ENCODE measurements around the gene GTF2H2C_2.
"Not testable (repeated sequence)": the region's sequence is repeated elsewhere in the genome, so short reads cannot be mapped to it uniquely, and the experiment has no call there.

Gene GTF2H2C_2

DNA sequence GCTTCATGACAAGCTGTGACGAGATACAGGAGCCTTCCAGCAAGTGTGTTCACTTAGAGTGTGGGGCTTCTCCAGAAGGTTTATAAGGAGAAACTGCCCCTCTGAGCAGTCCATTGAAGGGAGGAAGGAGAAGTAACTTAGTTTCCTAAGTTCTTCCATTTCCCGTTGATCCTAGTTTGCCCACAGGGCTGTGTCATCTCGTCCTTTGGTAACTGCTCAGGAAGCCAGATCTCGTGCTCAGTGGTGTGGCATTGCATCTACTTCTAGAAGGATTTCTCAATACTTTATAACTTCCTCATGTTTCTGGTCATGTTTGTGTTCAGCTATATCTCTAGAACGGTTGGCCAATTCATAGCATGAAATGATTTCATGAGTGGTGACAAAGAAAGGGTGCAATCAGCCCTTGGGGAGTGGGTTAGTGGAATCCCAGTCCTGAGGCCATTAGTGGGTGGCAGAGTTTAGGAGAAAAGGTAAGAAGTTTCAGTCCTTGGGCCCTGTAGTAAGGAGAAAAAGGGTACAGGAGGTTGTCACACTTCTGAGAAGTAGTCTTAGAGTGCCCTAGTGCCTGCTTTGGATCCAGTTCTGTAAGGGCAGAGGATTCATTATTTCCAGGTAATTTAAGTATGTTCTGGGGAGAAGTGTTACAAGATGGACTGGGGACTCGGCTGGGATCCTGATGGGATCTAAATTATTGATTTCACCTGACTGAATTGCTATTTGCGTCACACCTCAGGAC lies 36.2 kb downstream of the GTF2H2C_2 start:
- H3K27me3 ChIP-seq (ENCODE audit: low read length); H3K36me3 ChIP-seq (ENCODE audit: low read depth, low read length); H3F3A ChIP-seq (ENCODE audit: low read length, unreplicated experiment); DNase-seq; CTCF ChIA-PET; H3K9me3 ChIP-seq (ENCODE audit: low read length); H3K27ac ChIP-seq (ENCODE audit: low read length); ATAC-seq; H3K4me3 ChIP-seq (ENCODE audit: low read length); H3K9ac ChIP-seq (ENCODE audit: low read length); H3K9me2 ChIP-seq (replicated peaks; ENCODE audit: low read length); H2AFZ ChIP-seq (ENCODE audit: low read length); H3K79me2 ChIP-seq (ENCODE audit: low read length); H4K20me1 ChIP-seq (ENCODE audit: low read length); H3K4me2 ChIP-seq (ENCODE audit: low read length); intact Hi-C loops (cut with micrococcal nuclease); POLR2A ChIA-PET (ENCODE audit: unreplicated experiment); H3K4me1 ChIP-seq (ENCODE audit: insufficient read depth, low read length); BruUV-seq (replicated peaks): not testable (repeated sequence)

GRCh38 chr5:70457093-70457492 lies 41.9 kb downstream of the GTF2H2C_2 start:
- H3K27ac ChIP-seq (ENCODE audit: low read length); H3K36me3 ChIP-seq (ENCODE audit: low read depth, low read length); H3K4me1 ChIP-seq (ENCODE audit: insufficient read depth, low read length); H3K27me3 ChIP-seq (ENCODE audit: low read length); CTCF ChIA-PET; H3K79me2 ChIP-seq (ENCODE audit: low read length); H4K20me1 ChIP-seq (ENCODE audit: low read length); BruUV-seq (replicated peaks); DNase-seq; H3F3A ChIP-seq (ENCODE audit: low read length, unreplicated experiment); H3K4me3 ChIP-seq (ENCODE audit: low read length); H3K4me2 ChIP-seq (ENCODE audit: low read length); H3K9ac ChIP-seq (ENCODE audit: low read length); H2AFZ ChIP-seq (ENCODE audit: low read length); POLR2A ChIA-PET (ENCODE audit: unreplicated experiment); intact Hi-C loops (cut with micrococcal nuclease); ATAC-seq; H3K9me2 ChIP-seq (replicated peaks; ENCODE audit: low read length); H3K9me3 ChIP-seq (ENCODE audit: low read length): not testable (repeated sequence)

DNA sequence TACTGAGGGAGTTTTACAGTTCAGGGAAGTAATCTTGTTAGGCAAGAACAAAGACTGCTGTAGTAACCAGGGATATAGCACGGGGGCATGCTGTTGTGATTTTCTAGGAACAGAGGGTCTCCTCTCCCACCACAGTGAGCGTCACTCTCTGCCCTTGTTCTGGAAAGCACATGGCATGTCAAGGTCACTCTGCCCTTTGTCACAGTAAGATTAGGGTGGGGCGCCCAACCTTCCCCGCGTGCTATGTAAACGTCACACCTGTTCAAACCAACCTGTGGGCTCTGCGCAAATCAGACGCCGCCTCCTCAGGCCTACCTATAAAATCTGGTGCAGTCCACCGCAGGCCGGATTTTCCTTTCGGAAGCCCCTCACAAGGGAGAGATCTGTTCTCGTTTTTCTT lies 44.0 kb downstream of the GTF2H2C_2 start:
- DNase-seq; H3F3A ChIP-seq (ENCODE audit: low read length, unreplicated experiment); intact Hi-C loops (cut with micrococcal nuclease); H3K9ac ChIP-seq (ENCODE audit: low read length); H4K20me1 ChIP-seq (ENCODE audit: low read length); H3K27me3 ChIP-seq (ENCODE audit: low read length); H2AFZ ChIP-seq (ENCODE audit: low read length); H3K4me2 ChIP-seq (ENCODE audit: low read length); H3K79me2 ChIP-seq (ENCODE audit: low read length); CTCF ChIA-PET; BruUV-seq (replicated peaks); ATAC-seq; H3K9me3 ChIP-seq (ENCODE audit: low read length); H3K4me3 ChIP-seq (ENCODE audit: low read length); H3K27ac ChIP-seq (ENCODE audit: low read length); H3K9me2 ChIP-seq (replicated peaks; ENCODE audit: low read length); H3K4me1 ChIP-seq (ENCODE audit: insufficient read depth, low read length); POLR2A ChIA-PET (ENCODE audit: unreplicated experiment); H3K36me3 ChIP-seq (ENCODE audit: low read depth, low read length): not testable (repeated sequence)

- H2AFZ ChIP-seq (ENCODE audit: low read length); H3K9me2 ChIP-seq (replicated peaks; ENCODE audit: low read length); H3K36me3 ChIP-seq (ENCODE audit: low read depth, low read length); H3K27ac ChIP-seq (ENCODE audit: low read length); POLR2A ChIA-PET (ENCODE audit: unreplicated experiment); H3K9ac ChIP-seq (ENCODE audit: low read length); BruUV-seq (replicated peaks); H3K4me1 ChIP-seq (ENCODE audit: insufficient read depth, low read length); H3F3A ChIP-seq (ENCODE audit: low read length, unreplicated experiment); DNase-seq; H3K4me2 ChIP-seq (ENCODE audit: low read length); H3K9me3 ChIP-seq (ENCODE audit: low read length); H4K20me1 ChIP-seq (ENCODE audit: low read length); intact Hi-C loops (cut with micrococcal nuclease); H3K79me2 ChIP-seq (ENCODE audit: low read length); ATAC-seq; CTCF ChIA-PET; H3K4me3 ChIP-seq (ENCODE audit: low read length); H3K27me3 ChIP-seq (ENCODE audit: low read length): not testable (repeated sequence)
These were observed 46.8 kb downstream of the GTF2H2C_2 start for GRCh38 chr5:70461984-70462383.

- H3K27ac ChIP-seq (ENCODE audit: low read length); H3K9me2 ChIP-seq (replicated peaks; ENCODE audit: low read length); DNase-seq; H3K4me3 ChIP-seq (ENCODE audit: low read length); H2AFZ ChIP-seq (ENCODE audit: low read length); H3K27me3 ChIP-seq (ENCODE audit: low read length); intact Hi-C loops (cut with micrococcal nuclease); ATAC-seq; BruUV-seq (replicated peaks); POLR2A ChIA-PET (ENCODE audit: unreplicated experiment); H3K9ac ChIP-seq (ENCODE audit: low read length); CTCF ChIA-PET; H3F3A ChIP-seq (ENCODE audit: low read length, unreplicated experiment); H3K36me3 ChIP-seq (ENCODE audit: low read depth, low read length); H3K9me3 ChIP-seq (ENCODE audit: low read length); H3K4me2 ChIP-seq (ENCODE audit: low read length); H4K20me1 ChIP-seq (ENCODE audit: low read length); H3K4me1 ChIP-seq (ENCODE audit: insufficient read depth, low read length); H3K79me2 ChIP-seq (ENCODE audit: low read length): not testable (repeated sequence)
These were observed 49.0 kb downstream of the GTF2H2C_2 start for GRCh38 chr5:70464019-70464637.

- DNase-seq; POLR2A ChIA-PET (ENCODE audit: unreplicated experiment); H3K4me2 ChIP-seq (ENCODE audit: low read length); H3K27ac ChIP-seq (ENCODE audit: low read length); H3K36me3 ChIP-seq (ENCODE audit: low read depth, low read length); H3K79me2 ChIP-seq (ENCODE audit: low read length); BruUV-seq (replicated peaks); H3K9ac ChIP-seq (ENCODE audit: low read length); CTCF ChIA-PET; H3F3A ChIP-seq (ENCODE audit: low read length, unreplicated experiment); H3K4me1 ChIP-seq (ENCODE audit: insufficient read depth, low read length); H2AFZ ChIP-seq (ENCODE audit: low read length); H3K4me3 ChIP-seq (ENCODE audit: low read length); H3K27me3 ChIP-seq (ENCODE audit: low read length); ATAC-seq; H4K20me1 ChIP-seq (ENCODE audit: low read length); H3K9me3 ChIP-seq (ENCODE audit: low read length); H3K9me2 ChIP-seq (replicated peaks; ENCODE audit: low read length); intact Hi-C loops (cut with micrococcal nuclease): not testable (repeated sequence)
These were observed 54.9 kb downstream of the GTF2H2C_2 start for GRCh38 chr5:70469926-70470509.
